GM12801 (cell line): Measurements from ENCODE around the gene NKAIN2.

ENCODE experiments used
- TF ChIP-seq, protein P1 (sequence below): IDR thresholded peaks from one replicate; pipeline ENCODE4 v1.5.1; 2011; ENCODE audit warnings: control low read depth; ENCODE audit not compliant: insufficient read length; ENCODE audit errors: extremely low read depth

NKAIN2 gene

DNA sequence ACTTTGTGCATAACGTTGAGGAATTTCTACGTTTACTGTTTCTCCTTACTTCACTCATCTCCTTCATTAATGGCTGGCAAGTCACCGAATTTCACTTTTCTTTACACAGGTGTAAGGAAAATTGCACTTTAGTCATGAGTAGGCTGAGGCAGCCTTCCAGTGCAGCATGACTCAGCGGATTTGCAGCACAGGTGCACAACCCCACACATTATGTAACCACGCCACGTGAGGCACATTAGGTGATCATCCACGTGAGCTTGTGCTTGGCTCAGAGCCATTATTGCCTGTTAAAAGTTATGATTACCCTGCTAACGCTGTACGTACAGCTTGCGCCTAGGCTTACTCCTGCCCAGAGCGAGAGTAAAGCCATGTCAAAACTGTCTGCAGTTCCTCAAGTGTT is 158.8 kb downstream of the NKAIN2 start:
- TF ChIP-seq, protein P1, sequence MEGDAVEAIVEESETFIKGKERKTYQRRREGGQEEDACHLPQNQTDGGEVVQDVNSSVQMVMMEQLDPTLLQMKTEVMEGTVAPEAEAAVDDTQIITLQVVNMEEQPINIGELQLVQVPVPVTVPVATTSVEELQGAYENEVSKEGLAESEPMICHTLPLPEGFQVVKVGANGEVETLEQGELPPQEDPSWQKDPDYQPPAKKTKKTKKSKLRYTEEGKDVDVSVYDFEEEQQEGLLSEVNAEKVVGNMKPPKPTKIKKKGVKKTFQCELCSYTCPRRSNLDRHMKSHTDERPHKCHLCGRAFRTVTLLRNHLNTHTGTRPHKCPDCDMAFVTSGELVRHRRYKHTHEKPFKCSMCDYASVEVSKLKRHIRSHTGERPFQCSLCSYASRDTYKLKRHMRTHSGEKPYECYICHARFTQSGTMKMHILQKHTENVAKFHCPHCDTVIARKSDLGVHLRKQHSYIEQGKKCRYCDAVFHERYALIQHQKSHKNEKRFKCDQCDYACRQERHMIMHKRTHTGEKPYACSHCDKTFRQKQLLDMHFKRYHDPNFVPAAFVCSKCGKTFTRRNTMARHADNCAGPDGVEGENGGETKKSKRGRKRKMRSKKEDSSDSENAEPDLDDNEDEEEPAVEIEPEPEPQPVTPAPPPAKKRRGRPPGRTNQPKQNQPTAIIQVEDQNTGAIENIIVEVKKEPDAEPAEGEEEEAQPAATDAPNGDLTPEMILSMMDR = no peak

DNA sequence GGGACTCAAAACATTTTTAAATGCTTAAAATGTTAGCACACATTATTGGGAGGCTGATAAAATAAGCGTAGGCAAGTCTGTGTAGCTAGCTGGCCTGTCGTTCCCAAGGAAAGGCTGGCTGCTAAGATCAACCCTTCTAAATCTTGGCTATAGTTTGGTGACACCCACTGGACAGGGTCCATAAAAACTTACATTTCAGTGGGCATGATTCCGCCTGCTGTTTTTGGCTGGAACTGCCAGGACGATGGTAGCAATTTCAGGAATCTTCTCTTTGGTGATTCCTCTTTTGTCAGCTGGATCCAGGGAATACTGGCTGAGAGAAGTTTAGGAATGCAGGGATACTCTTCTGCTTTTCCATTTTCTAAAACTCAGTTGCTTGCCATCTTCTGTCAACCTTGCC is 162.2 kb downstream of the NKAIN2 start:
- TF ChIP-seq, protein P1 = no peak

DNA sequence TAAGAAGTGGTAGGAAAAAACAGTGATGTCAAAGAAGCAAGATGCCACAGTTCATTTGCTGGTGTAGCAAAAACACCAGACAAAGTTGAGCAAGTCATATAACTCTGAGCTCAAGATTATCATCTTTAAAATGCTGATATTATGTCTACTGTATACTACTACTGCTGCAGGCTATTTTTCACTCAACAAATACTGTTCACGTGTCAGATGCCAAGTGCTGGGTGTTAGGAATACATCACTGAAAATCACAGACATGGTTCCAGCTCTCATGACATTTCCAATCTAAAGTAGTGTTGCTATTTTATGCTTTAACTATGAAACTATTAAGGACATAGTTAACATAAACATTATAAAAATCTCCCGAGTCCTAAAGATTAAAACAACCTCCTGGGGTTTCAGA is 163.0 kb downstream of the NKAIN2 start:
- TF ChIP-seq, protein P1 = no peak

DNA sequence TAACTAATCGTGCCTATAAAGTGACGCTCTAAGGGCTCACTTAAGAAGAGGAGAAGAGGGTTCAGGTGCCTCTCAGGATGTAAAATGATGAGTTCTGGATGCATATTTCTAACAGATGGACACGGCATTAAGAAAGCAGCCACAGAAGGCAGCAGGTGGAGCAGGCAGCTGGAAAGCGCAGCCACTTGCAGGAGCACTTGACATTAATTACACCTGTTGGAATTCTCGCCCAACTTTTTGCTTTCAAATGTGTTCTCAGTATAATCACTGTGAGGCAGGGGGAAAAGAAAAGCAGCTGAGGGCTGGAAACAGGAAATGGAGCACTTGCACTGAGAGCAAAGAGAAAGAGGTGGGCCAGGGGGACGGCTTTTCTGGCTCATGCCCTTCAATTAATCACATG is 164.2 kb downstream of the NKAIN2 start:
- TF ChIP-seq, protein P1 = no peak

DNA sequence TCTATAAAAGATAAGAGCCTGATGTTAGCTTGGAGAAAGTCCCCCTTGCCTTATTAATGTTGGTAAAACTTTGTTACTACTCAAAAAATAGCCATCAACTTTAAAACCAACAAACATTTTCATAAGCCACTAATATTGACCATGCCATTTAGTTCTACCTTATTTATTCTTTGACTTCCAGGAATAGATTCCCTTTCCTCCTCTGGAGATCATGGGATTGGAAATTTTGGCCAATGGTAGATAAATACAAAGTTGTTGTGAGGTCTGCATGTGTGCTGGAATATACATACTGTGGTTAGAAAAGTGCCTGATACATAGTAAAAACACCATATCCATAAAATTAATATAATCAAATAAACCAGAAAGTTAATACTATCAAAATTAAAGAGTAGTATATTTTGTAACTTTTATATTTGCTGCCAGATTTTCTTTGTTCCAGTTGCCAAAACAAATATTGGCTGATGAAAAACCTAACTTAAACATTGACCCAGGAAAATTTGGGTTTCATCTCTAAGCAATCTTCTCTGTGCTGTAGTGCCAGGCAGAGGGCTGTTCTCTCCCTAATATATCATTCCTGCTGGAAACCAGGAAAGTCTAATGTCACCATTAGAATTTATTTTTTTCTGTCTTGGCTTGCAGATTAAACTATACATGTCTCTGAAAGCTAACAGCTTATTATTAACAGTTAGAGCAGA is 169.1 kb downstream of the NKAIN2 start:
- TF ChIP-seq, protein P1 = no peak

DNA sequence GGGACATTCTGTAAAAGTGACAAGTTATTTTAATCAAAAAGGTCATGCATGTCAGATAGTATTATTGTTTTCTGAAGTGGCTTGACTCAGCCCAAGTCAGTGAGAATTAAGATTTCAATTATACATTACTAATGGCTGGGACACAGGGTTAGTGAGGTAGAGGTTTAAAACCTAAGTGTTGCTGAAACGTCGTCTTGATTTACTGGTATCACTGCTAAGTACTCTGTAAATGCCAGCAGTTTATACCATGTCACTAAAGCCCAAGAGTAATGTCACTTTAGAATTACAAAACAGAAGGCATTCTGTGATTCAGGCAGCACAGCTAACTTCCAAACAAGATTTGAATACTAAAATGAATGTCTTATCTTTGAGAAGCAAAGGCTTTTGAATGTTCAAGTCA is 176.6 kb downstream of the NKAIN2 start:
- TF ChIP-seq, protein P1 = no peak

DNA sequence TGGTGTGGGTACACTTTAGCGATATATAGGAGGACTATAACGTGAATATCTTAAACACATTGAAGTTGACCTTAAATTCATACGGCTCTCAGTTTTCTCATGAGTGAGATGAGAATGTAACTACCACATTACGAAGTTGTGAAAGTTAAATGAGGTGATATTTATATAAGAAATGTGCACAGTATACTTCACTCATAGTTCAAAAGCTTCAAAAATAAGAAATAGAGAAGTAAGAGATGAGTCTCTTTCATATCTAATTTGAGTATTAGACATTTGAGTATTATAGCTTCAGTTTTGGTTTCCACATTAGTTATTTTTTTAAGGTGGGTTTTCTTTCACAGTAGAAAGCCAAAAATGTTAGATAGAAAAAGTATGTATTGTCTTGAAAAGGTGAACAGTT is 183.3 kb downstream of the NKAIN2 start:
- TF ChIP-seq, protein P1 = no peak
